ENCODE measurements around the gene FAM110A.

Gene FAM110A

GRCh38 chr20:821046-821730 lies 12.3 kb upstream of the FAM110A start:
- H3K4me3 ChIP-seq (ENCODE audit: low read length, poor library complexity, severe bottlenecking): no peak overlapping the region
- H3K27me3 ChIP-seq (ENCODE audit: insufficient read depth, low read length, poor library complexity, severe bottlenecking): no peaks in the 10 kb centered on the region
- no peak for TF ChIP-seq CTCF (conservative IDR thresholded peaks at IDR 0.05; ENCODE audit: low read length)
- TF ChIP-seq EZH2phosphoT487 (IDR thresholded peaks at IDR 0.05; ENCODE audit: borderline replicate concordance): no peak
- H3K36me3 ChIP-seq (ENCODE audit: insufficient read depth, low read length): no peaks in the 10 kb centered on the region
- H3K4me1 ChIP-seq (ENCODE audit: insufficient read depth, low read length, poor library complexity, severe bottlenecking): peaks cover 6% of the 10 kb centered on the region
- no peak overlapping the region for H2AFZ ChIP-seq (ENCODE audit: low read length)
- no peak overlapping the region for H3K9ac ChIP-seq (ENCODE audit: low read depth, low read length, poor library complexity, severe bottlenecking)
- H3F3A ChIP-seq (ENCODE audit: low read depth): no peaks in the 10 kb centered on the region
- no peaks in the 10 kb centered on the region for H3K9me2 ChIP-seq (replicated peaks; ENCODE audit: low read depth, low read length)
- no peak overlapping the region for H3K4me2 ChIP-seq (ENCODE audit: low read depth, low read length, poor library complexity, severe bottlenecking)
- no peaks in the 10 kb centered on the region for H3K9me3 ChIP-seq (ENCODE audit: insufficient read depth, low read depth, low read length)
- no peaks in the 10 kb centered on the region for H4K20me1 ChIP-seq (ENCODE audit: insufficient read depth, low read length, poor library complexity, severe bottlenecking)
- H3K79me2 ChIP-seq (ENCODE audit: insufficient read depth, low read length): no peaks in the 10 kb centered on the region

DNA sequence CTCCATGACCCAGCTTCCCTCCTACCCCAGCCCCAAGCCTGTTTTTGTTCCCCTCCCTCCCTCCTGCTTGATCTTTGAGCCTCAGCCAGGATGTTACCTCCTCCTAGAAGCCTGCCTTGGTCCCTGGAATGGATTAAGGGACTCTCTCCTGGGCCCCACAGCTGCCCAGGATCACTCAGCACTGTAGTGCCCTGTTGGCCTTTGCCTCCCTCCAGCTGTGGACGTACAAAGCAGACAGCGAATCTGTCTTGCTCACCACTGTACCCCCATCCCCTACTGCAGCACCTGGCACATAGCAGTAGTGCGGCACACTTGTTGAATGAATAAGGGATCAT lies 11.8 kb upstream of the FAM110A start:
- Histone ChIP-seq H3K27me3 (ENCODE audit: insufficient read depth, low read length, poor library complexity, severe bottlenecking) (no peaks in the 10 kb centered on the region), H3K79me2 (ENCODE audit: insufficient read depth, low read length) (no peaks in the 10 kb centered on the region), H3K9ac (ENCODE audit: low read depth, low read length, poor library complexity, severe bottlenecking) (no peak overlapping the region), H3K4me2 (ENCODE audit: low read depth, low read length, poor library complexity, severe bottlenecking) (no peak overlapping the region), H3K9me2 (replicated peaks; ENCODE audit: low read depth, low read length) (no peaks in the 10 kb centered on the region), H3K36me3 (ENCODE audit: insufficient read depth, low read length) (no peaks in the 10 kb centered on the region), H3K4me1 (ENCODE audit: insufficient read depth, low read length, poor library complexity, severe bottlenecking) (peaks cover 6% of the 10 kb centered on the region), H3F3A (ENCODE audit: low read depth) (no peaks in the 10 kb centered on the region), H4K20me1 (ENCODE audit: insufficient read depth, low read length, poor library complexity, severe bottlenecking) (no peaks in the 10 kb centered on the region), H2AFZ (ENCODE audit: low read length) (no peak overlapping the region), H3K4me3 (ENCODE audit: low read length, poor library complexity, severe bottlenecking) (no peak overlapping the region), H3K9me3 (ENCODE audit: insufficient read depth, low read depth, low read length) (no peaks in the 10 kb centered on the region)
- TF ChIP-seq EZH2phosphoT487 (IDR thresholded peaks at IDR 0.05; ENCODE audit: borderline replicate concordance) (no peak), CTCF (conservative IDR thresholded peaks at IDR 0.05; ENCODE audit: low read length) (no peak)

DNA sequence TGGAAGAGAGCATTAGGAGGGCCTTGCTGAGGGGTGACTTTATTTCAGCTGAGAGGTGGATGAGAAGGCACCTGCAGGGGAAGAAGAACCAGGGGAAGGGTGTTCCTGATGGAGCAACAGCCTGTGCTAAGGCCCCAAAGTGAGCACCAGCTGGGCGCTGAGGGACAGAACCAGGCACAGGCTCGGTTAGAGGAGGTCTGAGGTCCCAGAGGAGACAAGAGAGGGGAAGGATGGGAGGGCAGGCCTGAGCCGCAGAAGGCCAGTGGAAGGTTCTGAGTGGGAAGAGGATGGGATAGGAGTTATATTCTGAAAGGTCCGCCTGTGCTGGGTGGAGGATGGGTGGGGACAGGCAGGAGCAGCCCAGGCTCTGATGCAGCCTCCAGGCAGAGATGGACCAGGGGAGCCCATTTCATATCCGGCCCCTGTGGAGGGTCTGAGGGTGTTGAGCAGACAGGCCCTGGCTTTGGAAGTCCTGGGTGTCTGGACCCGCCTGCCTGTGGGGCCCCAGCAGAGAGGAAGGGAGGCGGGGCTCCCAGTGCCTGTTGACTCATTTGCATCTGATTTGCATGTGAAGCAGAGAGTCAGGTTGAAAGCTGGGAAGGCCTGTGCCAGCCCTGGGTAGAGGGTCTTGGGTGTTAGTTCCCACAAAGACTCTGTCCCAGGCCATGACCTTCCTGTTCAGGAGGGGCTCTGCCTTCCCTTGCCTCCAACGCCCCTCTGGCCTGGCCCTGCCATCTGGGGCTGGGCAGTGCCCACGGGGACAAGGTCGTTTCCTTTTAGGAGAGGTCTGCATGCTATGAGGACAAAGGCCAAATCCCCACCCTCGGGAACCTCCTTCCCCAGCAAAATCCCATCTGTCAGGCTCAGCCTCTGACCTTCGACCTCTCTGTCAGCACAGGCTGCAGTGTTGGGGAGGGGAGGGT lies 10.6 kb upstream of the FAM110A start:
- Histone ChIP-seq H3K36me3 (ENCODE audit: insufficient read depth, low read length) (no peaks in the 10 kb centered on the region), H3F3A (ENCODE audit: low read depth) (no peaks in the 10 kb centered on the region), H3K4me1 (ENCODE audit: insufficient read depth, low read length, poor library complexity, severe bottlenecking) (peaks cover 6% of the 10 kb centered on the region), H3K9me3 (ENCODE audit: insufficient read depth, low read depth, low read length) (no peaks in the 10 kb centered on the region), H3K9ac (ENCODE audit: low read depth, low read length, poor library complexity, severe bottlenecking) (no peak overlapping the region), H3K9me2 (replicated peaks; ENCODE audit: low read depth, low read length) (no peaks in the 10 kb centered on the region), H3K27me3 (ENCODE audit: insufficient read depth, low read length, poor library complexity, severe bottlenecking) (no peaks in the 10 kb centered on the region), H3K79me2 (ENCODE audit: insufficient read depth, low read length) (no peaks in the 10 kb centered on the region), H2AFZ (ENCODE audit: low read length) (no peak overlapping the region), H3K4me3 (ENCODE audit: low read length, poor library complexity, severe bottlenecking) (no peak overlapping the region), H4K20me1 (ENCODE audit: insufficient read depth, low read length, poor library complexity, severe bottlenecking) (no peaks in the 10 kb centered on the region), H3K4me2 (ENCODE audit: low read depth, low read length, poor library complexity, severe bottlenecking) (no peak overlapping the region)
- TF ChIP-seq CTCF (conservative IDR thresholded peaks at IDR 0.05; ENCODE audit: low read length) (no peak), EZH2phosphoT487 (IDR thresholded peaks at IDR 0.05; ENCODE audit: borderline replicate concordance) (no peak)
